Measurements from ENCODE around the gene ABCC5.
"Not testable (repeated sequence)": the region's sequence is repeated elsewhere in the genome, so short reads cannot be mapped to it uniquely, and the experiment has no call there.

Gene ABCC5

GRCh38 chr3:183884427-183885296 is 133.0 kb downstream of the ABCC5 start, which contains the start of gene PARL:
TSS of gene PARL (minus strand) at chr3:183884880. CDS start at chr3:183884846, 34 bp downstream.
- H3K4me1 Mint-ChIP-seq (ENCODE audit: low read depth) = peaks cover 31% of the 10 kb centered on the region
- H3K4me3 Mint-ChIP-seq = peak within 1 kb of the TSS; percentile 98
- peak within 1 kb of the TSS; percentile 93 for H3K27ac Mint-ChIP-seq
- peaks cover 5% of the 10 kb centered on the region for H3K36me3 Mint-ChIP-seq (ENCODE audit: low read depth)
- no peaks in the 10 kb centered on the region for H3K27me3 Mint-ChIP-seq (ENCODE audit: low read depth)
- H3K9me3 Mint-ChIP-seq = no peaks in the 10 kb centered on the region

GRCh38 chr3:183884097-183884426 is 133.6 kb downstream of the ABCC5 start:
- H3K4me3 Mint-ChIP-seq = peak overlapping the region; percentile 98
- H3K27me3 Mint-ChIP-seq (ENCODE audit: low read depth) = no peaks in the 10 kb centered on the region
- no peaks in the 10 kb centered on the region for H3K9me3 Mint-ChIP-seq
- peaks cover 32% of the 10 kb centered on the region for H3K4me1 Mint-ChIP-seq (ENCODE audit: low read depth)
- H3K27ac Mint-ChIP-seq = peak overlapping the region; percentile 93
- H3K36me3 Mint-ChIP-seq (ENCODE audit: low read depth) = peaks cover 7% of the 10 kb centered on the region

DNA sequence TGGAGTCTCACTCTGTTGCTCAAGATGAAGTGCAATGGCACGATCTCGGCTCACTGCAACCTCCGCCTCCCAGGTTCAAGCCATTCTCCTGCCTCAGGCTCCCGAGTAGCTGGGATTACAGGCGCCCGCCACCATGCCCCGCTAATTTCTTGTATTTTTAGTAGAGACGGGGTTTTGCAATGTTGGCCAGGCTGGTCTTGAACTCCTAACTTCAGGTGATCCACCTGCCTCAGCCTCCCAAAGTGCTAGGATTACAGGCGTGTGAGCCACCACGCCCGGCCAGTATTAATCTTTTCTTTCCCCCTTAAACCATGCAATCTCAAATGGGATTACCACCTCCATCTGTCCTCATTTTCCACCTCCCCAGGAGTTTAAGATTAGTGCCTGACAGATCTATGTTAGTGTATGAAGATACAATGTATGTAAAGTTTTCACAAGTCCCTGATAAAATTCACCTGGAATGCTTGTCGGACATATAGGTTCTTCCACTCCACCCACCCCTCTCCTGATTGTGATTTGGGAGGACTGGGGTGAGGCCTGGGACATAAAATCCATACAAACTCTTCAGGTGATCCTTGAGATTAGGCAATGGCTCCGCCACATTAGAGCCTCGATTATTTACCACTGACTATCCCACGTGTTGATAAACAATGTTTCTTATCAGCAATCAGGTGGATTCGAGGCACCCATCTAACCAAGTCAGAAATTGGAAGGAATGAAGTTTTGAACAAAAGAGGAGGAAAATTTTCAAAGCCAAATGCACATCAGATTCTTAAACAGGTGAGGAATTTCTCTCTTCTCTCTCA is 134.2 kb downstream of the ABCC5 start:
- peaks cover 9% of the 10 kb centered on the region for H3K36me3 Mint-ChIP-seq (ENCODE audit: low read depth)
- peak overlapping the region; percentile 98 for H3K4me3 Mint-ChIP-seq
- H3K27ac Mint-ChIP-seq = peak overlapping the region; percentile 93
- no peaks in the 10 kb centered on the region for H3K27me3 Mint-ChIP-seq (ENCODE audit: low read depth)
- peaks cover 37% of the 10 kb centered on the region for H3K4me1 Mint-ChIP-seq (ENCODE audit: low read depth)
- no peaks in the 10 kb centered on the region for H3K9me3 Mint-ChIP-seq

GRCh38 chr3:183880121-183880520 is 137.6 kb downstream of the ABCC5 start:
- H3K36me3 Mint-ChIP-seq (ENCODE audit: low read depth) = peaks cover 9% of the 10 kb centered on the region
- H3K27ac Mint-ChIP-seq = no peak overlapping the region
- peaks cover 38% of the 10 kb centered on the region for H3K4me1 Mint-ChIP-seq (ENCODE audit: low read depth)
- H3K4me3 Mint-ChIP-seq = no peak overlapping the region
- H3K9me3 Mint-ChIP-seq = no peaks in the 10 kb centered on the region
- H3K27me3 Mint-ChIP-seq (ENCODE audit: low read depth) = no peaks in the 10 kb centered on the region

DNA sequence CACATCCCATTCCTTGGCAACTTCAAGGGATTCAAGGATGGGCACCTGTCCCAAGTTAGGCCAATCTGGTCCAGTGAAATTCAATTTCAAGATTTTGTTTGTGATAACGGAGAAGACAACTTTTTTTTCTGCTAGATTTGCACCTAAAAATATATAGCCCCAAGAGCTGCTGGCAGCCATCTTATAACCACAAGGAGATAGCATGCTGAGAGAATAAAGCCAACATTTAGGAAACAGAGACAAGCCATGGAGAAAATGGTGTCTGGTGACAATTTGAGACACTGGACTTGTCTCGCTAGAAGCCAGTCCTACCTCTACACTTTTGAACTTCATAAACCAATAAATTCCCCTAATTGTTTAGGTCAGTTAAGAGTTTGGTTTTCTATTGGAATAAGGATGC is 138.4 kb downstream of the ABCC5 start:
- H3K9me3 Mint-ChIP-seq = no peaks in the 10 kb centered on the region
- no peak overlapping the region for H3K4me3 Mint-ChIP-seq
- no peak overlapping the region for H3K27ac Mint-ChIP-seq
- H3K4me1 Mint-ChIP-seq (ENCODE audit: low read depth) = peaks cover 34% of the 10 kb centered on the region
- H3K36me3 Mint-ChIP-seq (ENCODE audit: low read depth) = peaks cover 9% of the 10 kb centered on the region
- H3K27me3 Mint-ChIP-seq (ENCODE audit: low read depth) = no peaks in the 10 kb centered on the region

GRCh38 chr3:183878071-183878470 is 139.6 kb downstream of the ABCC5 start:
- Mint-ChIP-seq H3K27ac (no peak overlapping the region), H3K27me3 (ENCODE audit: low read depth) (no peaks in the 10 kb centered on the region), H3K9me3 (no peaks in the 10 kb centered on the region), H3K4me1 (ENCODE audit: low read depth) (peaks cover 26% of the 10 kb centered on the region), H3K4me3 (no peak overlapping the region), H3K36me3 (ENCODE audit: low read depth) (peaks cover 7% of the 10 kb centered on the region)

DNA sequence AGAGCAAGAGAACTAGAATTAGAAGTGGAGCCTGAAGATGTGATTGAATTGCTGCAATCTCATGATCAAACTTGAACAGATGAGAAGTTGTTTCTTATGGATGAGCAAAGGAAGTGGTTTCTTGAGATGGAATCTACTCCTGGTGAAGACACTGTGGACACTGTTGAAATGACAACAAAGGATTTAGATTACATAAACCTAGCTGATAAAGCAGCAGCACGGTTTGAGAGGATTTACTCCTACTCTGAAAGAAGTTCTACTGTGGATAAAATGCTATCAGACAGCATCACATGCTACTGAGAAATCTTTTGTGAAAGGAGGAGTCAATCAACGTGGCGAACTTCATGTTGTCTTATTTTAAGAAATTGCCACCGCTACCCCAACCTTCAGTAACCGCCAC is 140.5 kb downstream of the ABCC5 start:
- H3K27me3 Mint-ChIP-seq (ENCODE audit: low read depth) = not testable (repeated sequence)
- H3K4me1 Mint-ChIP-seq (ENCODE audit: low read depth) = peaks cover 20% of the 10 kb centered on the region

GRCh38 chr3:183875411-183875810 is 142.3 kb downstream of the ABCC5 start:
- Mint-ChIP-seq H3K4me1 (ENCODE audit: low read depth) (peaks cover 23% of the 10 kb centered on the region), H3K4me3 (no peak overlapping the region), H3K27me3 (ENCODE audit: low read depth) (no peaks in the 10 kb centered on the region), H3K36me3 (ENCODE audit: low read depth) (peaks cover 6% of the 10 kb centered on the region), H3K27ac (no peak overlapping the region), H3K9me3 (no peaks in the 10 kb centered on the region)

More for the DNA sequence above, 140.5 kb downstream of the ABCC5 start:
- H3K9me3 Mint-ChIP-seq; H3K4me3 Mint-ChIP-seq; H3K27ac Mint-ChIP-seq; H3K36me3 Mint-ChIP-seq (ENCODE audit: low read depth): not testable (repeated sequence)

DNA sequence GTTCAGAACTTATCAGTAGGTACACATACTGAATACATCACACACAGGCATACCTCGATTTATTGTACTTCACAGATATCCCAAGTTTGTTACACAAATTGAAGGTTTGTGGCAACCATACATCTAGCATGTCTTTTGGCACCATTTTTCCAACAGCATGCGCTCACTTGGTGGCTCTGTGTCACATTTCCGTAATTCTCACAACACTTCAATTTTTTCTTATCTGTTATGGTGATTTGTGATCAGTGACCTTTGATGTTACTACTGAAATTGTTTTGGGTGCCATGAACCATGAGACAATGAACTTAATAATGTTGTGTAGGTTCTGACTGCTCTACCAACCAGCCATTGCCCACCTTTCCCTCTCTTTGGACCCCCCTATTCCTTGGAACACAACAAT is 143.8 kb downstream of the ABCC5 start:
- no peak overlapping the region for H3K4me3 Mint-ChIP-seq
- H3K27ac Mint-ChIP-seq = no peak overlapping the region

GRCh38 chr3:183871541-183871940 is 146.1 kb downstream of the ABCC5 start:
- Mint-ChIP-seq H3K4me1 (ENCODE audit: low read depth) (peaks cover 14% of the 10 kb centered on the region), H3K9me3 (no peaks in the 10 kb centered on the region), H3K27ac (no peak overlapping the region), H3K36me3 (ENCODE audit: low read depth) (peaks cover 7% of the 10 kb centered on the region), H3K4me3 (no peak overlapping the region), H3K27me3 (ENCODE audit: low read depth) (no peaks in the 10 kb centered on the region)

More for the DNA sequence above, 143.8 kb downstream of the ABCC5 start:
- Mint-ChIP-seq H3K4me1 (ENCODE audit: low read depth) (peaks cover 21% of the 10 kb centered on the region), H3K27me3 (ENCODE audit: low read depth) (no peaks in the 10 kb centered on the region), H3K9me3 (no peaks in the 10 kb centered on the region), H3K36me3 (ENCODE audit: low read depth) (peaks cover 6% of the 10 kb centered on the region)

DNA sequence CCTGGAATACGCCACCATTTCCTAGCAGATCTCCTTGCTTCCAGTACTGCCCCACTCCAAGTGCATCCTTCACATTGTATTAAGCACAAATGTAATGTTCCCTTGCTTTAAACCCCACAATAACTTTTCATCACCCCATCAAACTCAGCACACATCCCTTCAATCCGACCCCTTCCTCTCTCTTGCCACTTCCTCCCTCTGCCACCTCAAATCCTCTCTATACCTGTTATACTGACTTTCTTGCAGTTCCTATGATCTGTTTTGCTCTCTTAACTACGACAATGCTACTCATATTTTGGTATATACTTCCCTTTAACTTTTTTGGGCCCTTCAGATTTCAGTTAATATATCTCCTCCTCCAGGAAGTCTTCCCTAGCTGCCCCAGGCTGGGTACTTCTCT is 147.1 kb downstream of the ABCC5 start:
- Mint-ChIP-seq H3K9me3 (no peaks in the 10 kb centered on the region), H3K36me3 (ENCODE audit: low read depth) (peaks cover 7% of the 10 kb centered on the region), H3K4me3 (no peak overlapping the region), H3K4me1 (ENCODE audit: low read depth) (peaks cover 14% of the 10 kb centered on the region), H3K27me3 (ENCODE audit: low read depth) (no peaks in the 10 kb centered on the region), H3K27ac (peak overlapping the region; percentile 1)
